ENCODE measurements around the gene TECR.
"Not testable (repeated sequence)": the region's sequence is repeated elsewhere in the genome, so short reads cannot be mapped to it uniquely, and the experiment has no call there.

The TECR gene

DNA sequence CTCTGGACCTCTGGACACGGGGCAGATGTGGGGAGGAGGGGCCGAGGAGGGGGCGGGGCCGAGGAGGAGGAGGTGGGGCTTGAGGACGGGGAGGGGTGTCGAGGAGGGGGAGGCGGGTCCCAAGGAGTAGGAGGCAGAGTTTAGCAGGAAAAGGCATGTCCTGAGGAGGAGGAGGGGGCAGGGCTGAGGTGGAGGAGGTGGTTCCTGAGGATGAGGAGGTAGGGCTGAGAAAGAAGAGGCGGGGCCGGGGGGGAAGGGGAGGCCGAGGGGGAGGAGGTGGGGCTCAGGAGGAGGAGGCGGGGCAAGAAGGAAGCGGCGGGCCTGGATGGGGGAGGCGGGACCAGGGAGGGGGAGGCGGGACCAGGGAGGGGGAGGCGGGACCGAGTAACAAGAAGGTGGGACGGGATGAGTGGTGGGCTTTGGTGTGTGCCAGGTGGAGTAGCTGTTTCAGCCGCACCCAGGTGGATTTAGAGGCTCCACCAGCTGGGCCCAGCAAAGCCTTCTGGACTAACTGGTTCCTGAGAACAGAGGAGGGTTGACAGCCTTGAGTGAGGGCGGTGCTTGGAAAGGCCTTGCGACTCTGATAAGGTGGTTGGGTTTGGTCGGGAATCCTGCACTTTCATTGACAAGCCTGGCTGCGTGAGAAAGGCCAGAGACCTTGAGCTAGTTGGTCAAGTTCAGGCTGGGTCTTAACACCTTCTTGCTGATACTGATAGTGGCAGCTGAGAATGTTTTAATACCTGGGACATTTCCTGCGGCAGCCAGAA, 7.7 kb downstream of the TECR start:
- DNase-seq (ENCODE audit: low spot score), result no peak

- DNase-seq (ENCODE audit: low spot score), result no peak
Observed at GRCh38 chr19:14540741-14541525, 11.5 kb downstream of the TECR start.

DNA sequence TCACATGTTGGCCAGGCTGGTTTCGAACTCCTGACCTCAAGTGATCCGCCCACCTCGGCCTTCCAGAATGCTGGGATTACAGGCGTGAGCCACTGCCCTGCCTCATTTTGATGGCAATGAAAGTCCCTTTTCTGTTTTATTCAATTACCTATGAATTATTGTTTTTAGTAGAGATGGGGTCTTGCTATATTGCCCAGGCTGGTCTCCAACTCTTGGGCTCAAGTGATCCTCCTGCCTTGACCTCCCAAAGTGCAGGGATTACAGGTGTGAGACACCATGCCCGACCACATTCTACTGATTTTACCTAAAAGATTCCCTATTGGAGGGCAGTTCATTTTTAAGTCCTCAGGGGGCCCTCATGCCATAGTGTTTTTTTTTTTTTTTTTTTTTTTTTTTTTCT, 12.6 kb downstream of the TECR start:
- DNase-seq (ENCODE audit: low spot score), result not testable (repeated sequence)

- no peak for DNase-seq (ENCODE audit: low spot score)
Observed at GRCh38 chr19:14542711-14543328, 13.4 kb downstream of the TECR start.

- DNase-seq (ENCODE audit: low spot score), result no peak
Observed at GRCh38 chr19:14544047-14544446, 14.7 kb downstream of the TECR start.

DNA sequence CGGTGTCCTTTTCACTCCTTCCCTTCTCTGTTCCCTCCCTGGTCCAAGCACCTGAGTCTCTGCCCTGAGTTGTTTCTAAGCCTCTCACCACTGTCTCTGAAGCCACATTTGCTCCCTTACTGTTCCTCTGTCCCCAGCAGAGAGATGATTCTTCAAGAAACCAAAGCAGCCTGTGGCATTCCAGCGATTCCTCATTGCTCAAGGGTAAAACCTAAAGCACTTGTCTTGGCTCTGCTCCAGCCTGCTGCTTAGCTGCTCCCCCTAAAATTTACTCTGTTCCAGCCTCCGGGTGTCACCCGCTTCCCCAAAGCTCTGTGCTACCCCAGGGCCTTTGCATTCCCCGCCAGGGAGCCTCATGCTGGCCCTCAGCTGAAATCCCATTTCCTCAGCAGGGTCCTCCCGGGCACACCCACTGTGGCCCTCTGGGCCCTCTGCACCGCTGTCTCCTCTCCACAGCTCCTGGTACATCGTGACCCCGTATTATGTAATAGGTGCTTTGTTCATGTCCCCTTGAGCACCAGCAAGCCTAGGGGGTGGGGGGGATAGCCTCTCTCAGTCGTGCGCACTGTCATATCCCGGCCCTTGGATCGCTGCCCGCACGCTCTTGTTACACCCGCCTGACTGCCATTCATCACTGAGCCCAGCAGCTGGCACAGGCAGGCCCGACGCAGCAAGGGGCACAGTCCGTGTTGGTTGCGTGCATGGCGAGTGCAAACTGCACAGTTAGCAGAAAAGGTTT, 15.8 kb downstream of the TECR start:
- DNase-seq (ENCODE audit: low spot score), result no peak

- no peak for DNase-seq (ENCODE audit: low spot score)
Observed at GRCh38 chr19:14545716-14546082, 16.3 kb downstream of the TECR start.

DNA sequence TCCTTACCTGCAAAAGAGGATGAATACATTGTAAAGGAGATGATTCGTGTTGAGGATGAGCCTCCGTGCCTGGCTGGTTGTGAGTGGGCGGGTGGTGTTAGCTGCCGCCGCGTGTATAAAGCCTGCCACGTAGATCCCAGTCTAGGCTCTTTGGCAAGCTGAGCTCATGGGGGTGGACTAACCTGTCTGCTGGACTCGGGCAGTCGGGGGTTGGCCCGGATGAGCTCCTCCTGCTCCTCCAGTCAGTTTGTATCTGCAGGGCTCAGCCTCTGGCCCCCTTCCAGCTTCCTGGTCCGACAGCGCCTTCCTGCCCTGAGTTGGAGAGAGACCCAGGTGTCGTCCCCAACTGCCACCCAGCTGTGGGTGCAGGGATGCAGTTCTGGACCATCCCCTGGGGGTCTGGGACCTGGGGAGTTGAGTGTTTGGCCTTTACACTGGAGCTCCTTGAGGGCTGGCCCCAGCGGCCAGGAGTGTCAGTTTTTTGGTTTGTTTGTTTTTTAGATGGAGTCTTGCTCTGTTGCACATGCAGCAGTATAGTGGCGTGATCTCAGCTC, 20.9 kb downstream of the TECR start:
- no peak for DNase-seq (ENCODE audit: low spot score)

- DNase-seq (ENCODE audit: low spot score), result peak; percentile 86
Observed at GRCh38 chr19:14551134-14552005, 22.0 kb downstream of the TECR start.

- not testable (repeated sequence) for DNase-seq (ENCODE audit: low spot score)
Observed at GRCh38 chr19:14552006-14552360, 22.6 kb downstream of the TECR start.

DNA sequence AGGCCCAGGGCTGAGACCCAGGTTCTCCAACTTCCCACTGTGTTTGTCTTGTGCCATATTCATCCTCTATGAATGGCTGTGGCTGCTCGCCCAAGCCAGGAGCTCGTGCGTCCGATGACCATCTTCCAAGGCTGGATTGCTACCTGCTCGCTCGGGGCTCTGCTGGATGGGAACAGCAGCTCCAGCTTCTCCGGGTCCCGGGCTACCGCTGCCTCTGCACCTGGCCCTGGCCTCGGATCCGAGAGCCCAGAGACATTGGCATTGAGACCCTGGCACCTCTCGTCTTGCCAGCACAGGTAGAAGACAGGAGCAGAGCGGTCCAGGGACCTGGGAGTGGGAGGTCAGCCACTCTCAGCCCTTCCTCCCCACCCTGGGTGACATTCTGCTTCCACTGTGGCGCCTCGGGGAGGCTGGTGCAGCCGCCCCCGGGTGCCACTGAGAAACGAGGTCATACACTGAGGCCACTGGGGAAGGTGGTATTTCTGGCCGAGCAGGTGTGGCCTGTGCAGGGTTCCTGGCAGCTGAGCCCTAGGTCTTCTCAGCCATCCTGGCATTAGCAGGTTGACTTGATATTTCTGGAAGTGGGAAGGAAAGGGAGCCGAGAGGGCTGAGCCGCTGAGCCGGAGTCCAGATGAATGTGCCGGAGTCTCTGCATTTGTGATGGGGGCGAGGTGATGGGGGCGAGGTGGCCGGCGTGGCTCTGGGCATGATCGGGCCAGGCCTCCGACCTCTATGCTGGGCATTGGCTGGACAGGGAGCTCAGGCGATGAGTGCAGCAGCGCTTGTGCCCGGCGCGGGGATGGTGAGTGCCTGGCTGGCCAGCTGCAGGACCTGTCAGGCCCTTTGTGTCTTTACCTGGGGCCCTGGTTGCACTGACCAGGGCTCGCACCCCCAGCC, 23.9 kb downstream of the TECR start:
- no peak for DNase-seq (ENCODE audit: low spot score)

- no peak for DNase-seq (ENCODE audit: low spot score)
Observed at GRCh38 chr19:14553939-14554243, 24.5 kb downstream of the TECR start.

DNA sequence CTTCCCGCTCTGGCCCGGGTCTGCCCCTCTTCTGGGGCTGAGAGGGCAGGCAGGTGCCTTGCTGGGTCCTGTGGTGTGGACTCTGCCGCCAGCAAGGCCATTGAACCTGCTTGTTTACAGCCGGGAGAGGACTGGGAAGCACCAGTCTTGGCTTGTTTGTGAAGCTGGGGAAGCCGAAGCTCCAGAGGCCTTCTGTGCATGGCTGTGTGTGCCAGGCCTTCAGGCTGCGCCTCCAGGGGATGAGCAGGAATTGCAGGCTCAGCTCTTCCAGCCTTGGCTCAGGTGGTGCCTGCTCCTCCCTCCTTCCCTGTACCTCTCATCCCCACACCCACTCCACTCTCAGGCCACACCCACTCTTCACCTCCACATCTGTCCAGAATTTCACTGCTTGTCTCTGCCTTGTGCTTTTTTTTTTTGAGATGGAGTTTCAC, 25.0 kb downstream of the TECR start:
- peak; percentile 53 for DNase-seq (ENCODE audit: low spot score)

GRCh38 chr19:14555918-14556661, 26.7 kb downstream of the TECR start:
- DNase-seq (ENCODE audit: low spot score), result no peak

DNA sequence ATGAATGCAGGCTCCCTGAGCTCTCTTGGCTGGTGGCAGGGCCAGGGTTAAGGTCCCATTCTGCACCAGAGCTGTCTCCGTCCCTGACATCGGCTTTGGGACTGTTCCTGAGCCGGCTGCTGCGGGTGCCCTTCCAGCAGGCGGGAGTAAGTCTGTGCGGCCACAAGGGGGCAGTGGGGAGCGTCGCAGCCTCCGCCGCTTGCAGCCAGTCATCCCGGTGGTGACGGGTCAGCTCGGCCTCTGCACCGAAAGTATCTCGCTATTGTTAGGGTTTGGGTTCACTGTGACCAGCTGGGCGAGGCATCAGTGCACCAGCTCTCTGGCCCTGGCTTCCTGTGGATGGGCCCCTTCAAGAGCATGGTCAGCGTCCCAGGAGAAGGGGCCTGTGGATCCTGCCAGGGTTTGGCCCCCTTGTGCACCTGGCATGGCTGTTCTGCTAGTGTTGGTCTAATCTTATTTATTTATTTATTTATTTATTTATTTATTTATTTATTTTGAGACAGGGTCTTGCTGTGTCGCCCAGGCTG, 27.3 kb downstream of the TECR start:
- peak; percentile 95 for DNase-seq (ENCODE audit: low spot score)

DNA sequence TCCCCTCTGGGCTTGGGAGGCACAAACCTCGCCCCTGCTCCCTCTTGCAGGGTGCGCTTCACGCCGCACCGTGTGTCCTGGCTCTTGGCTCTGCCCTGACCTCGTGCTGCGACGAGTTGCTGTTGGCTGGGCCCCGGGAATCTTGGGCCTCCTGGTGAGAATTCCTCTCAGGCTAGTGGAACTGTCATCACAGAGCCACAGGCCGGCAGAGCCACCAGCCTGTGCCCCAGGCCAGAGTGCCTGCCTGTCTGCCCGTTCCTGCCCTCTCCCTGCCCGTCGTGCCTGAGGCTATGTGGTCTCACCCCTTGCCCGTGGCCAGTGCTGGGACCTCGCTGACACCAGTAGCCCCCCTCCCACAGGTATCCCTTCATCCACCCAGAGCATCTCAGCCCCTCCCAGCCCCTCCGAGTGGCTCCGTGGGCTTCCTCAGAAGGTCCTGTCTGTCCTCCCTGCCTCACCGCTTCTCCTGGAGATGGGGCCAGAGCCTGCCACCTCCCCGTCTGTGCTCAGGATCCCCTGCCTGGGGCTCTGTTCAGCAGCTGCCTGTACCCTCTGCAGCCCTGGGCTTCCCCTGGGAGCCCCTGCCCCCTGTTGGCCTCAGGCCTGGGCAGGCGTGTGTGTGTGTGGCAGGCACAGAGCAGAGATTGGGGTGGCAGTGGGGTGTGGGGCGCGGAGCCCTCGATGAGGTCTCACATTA, 29.1 kb downstream of the TECR start:
- DNase-seq (ENCODE audit: low spot score), result no peak

DNA sequence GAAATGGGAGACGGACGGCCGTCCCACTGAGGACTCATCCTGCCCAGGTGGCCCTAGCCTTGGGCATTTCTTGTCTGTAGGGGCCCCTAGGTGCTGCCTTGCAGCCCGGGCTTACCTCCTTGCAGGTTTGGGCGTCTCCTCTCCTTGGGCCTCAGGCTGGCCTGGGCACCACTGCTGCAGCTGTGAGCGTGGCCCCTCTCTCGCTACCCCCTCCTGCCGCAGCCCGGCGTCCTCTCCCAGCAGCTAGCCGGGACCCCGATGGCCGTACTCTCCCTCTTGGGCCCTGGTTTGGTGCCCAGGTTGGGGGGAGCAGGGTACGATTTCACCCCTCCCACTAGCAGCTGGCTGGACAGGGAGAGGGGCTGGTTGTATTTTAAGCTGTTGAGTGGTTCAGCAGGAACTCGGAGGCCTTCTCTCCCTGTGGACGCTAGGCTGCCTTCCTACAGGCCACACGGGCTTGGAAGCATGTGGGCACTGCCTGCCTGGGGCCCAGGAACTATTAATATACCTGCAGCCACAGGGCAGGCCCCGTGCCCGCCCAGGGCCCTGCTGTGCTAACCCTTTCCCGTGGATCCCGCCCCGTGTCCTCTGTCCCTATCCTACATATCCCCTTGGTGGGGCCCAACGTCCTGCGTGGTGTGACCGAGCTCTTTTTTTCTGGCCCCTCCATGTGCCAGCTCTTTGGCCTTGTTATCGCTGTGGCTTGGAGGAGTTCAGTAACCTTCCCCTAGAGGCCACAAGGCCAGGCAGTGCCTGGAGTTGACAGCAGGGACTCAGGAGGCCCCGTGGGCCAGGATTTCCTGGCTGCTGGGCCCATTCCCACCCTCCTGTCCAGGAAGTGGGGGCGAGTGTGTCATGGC, 30.8 kb downstream of the TECR start:
- DNase-seq (ENCODE audit: low spot score), result no peak

DNA sequence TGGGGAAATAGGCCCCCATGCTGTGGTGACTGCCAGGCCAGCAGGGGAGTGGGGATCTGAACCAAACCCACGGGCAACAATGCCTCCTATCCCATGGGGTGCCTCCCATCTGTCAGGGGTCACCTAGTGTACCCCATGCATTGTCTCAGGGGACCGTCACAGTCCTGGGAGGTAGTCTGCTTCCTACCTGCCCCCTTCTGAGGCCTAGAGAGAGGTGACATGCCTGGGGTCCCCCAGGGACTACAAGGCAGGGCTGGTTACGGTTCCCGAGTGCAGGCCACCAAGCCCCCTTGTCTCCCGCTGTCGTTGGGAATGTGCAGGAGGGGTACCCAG, 31.3 kb downstream of the TECR start:
- no peak for DNase-seq (ENCODE audit: low spot score)

Data from HuH-7.5 (cell line).